GM18907 (cell line): Measurements from ENCODE around the gene TSPAN31.

ENCODE experiments used
- ATAC-seq: cut with Tn5 transposase; IDR thresholded peaks from one replicate; pipeline ENCODE4 v1.9.1; 2021; ENCODE audit warnings: mild to moderate bottlenecking, moderate library complexity; ENCODE audit not compliant: unreplicated experiment

Gene TSPAN31

DNA sequence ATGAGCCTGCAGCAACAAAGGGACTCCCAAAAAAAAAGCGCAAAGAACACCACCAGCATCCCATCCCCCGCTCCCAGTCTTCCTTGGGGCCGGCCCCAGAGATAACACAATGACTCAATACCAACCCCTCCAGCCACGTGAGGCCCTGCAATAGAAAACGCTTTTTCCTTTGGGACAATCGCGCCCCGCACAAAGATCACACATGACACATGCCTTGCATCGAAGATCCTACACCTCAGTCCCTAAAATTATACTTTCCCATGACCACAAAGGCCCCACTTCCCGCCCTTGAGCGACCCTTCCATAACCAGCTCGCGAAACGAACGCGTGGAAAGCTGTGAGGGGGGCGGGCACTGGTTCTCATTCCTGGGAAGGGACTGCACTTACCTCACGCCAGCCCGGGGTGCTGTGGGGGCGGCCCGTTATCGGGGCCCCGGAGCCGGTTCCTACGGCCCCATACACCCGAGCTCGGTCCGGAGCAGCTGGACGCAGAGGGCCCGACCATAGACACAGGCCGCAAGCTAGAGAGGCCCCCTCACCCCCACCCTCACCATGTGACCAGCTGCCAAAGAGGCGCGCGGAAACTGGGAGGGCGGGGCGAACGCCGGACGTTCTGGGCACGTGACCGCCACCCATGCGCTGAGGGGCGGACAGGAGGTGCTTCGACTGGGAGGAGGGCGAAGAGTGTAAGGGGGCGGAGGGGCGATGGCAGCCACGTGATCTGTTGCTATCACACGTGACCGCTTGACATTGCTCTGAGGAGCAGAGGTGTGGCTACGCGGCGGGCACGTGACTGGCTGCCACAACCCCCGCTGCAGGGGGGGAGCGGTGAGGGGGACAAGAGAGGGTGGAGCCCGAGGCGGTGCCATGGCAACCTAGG is 7.2 kb downstream of the TSPAN31 start, which contains the start of gene CDK4:
CDK4 (minus strand) TSS at position 523 of the 880 bp plus-strand sequence. CDS start 593 bp downstream, outside the sequence.
- peak; percentile 75 for ATAC-seq

DNA sequence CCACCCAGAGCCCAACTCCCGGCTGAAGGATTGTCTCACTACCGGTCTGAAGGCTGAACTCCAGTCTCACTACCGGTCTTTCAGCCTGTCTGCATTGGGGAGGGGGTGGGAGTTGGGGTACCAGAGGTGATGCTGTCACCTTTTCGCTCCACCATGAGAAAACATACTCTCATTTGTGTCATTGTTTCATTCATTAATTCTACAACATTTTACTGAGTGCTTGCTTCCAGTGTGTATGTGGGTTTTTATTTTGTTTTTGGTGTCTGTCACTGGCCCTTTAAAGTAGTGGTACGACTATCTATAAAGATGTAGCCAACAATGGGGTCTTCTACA is 7.8 kb downstream of the TSPAN31 start:
- ATAC-seq = no peak

- ATAC-seq = no peak
Measured at GRCh38 chr12:57753756-57754337, 9.0 kb downstream of the TSPAN31 start.

GRCh38 chr12:57754411-57755193 is 9.8 kb downstream of the TSPAN31 start, which contains the start of gene MARCHF9:
Gene MARCHF9, plus strand, starts transcription at chr12:57755103. Its CDS starts 426 bp downstream, at chr12:57755529.
- ATAC-seq = peak; percentile 48

DNA sequence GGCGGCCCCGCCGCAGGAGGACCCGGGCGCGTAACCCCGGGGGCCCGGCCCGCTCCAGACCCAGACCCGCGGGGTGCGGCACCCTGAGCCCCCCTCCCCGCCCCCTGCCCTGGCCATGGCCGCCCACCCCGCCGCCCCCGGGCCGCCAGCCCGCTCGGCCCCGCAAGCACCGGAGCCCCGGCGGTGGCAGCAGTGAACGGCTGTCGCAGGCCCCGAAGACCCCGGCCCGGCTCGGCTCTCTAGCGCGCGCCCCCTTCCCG is 10.3 kb downstream of the TSPAN31 start:
- no peak for ATAC-seq

DNA sequence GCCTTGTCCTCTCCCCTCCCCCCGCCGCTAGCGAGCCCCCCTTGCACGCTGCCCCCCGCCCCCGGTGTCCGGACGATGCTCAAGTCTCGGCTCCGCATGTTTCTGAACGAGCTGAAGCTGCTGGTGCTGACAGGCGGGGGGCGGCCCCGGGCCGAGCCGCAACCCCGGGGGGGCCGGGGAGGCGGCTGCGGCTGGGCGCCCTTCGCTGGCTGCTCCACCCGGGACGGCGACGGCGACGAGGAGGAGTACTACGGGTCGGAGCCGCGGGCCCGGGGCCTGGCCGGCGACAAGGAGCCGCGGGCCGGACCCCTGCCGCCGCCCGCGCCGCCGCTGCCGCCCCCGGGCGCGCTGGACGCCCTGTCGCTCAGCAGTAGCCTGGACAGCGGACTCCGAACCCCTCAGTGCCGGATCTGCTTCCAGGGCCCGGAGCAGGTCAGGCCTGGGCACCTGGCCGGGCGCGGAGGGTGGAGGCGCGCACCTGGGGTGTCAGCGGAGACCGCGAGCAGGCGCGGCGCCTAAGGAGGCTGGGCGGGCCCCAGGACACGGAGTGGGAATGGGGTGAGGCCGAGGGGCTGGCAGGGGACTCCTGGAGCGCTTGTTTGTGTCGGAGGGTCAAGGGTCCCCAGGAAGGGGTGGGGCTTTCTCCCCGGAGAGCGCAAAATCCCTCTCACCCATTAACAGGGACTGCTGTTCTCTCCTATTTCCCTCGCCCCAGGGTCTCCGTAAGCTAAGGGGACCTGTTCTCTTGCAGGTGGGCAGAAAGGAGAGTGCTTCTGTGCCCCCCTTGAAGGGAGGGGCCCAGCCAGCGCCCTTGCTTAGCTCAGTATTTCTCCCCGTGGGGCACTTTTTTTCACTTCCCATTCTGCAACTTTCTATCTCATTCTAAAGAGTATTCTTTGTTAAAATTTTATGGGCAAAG is 10.9 kb downstream of the TSPAN31 start:
- no peak for ATAC-seq

DNA sequence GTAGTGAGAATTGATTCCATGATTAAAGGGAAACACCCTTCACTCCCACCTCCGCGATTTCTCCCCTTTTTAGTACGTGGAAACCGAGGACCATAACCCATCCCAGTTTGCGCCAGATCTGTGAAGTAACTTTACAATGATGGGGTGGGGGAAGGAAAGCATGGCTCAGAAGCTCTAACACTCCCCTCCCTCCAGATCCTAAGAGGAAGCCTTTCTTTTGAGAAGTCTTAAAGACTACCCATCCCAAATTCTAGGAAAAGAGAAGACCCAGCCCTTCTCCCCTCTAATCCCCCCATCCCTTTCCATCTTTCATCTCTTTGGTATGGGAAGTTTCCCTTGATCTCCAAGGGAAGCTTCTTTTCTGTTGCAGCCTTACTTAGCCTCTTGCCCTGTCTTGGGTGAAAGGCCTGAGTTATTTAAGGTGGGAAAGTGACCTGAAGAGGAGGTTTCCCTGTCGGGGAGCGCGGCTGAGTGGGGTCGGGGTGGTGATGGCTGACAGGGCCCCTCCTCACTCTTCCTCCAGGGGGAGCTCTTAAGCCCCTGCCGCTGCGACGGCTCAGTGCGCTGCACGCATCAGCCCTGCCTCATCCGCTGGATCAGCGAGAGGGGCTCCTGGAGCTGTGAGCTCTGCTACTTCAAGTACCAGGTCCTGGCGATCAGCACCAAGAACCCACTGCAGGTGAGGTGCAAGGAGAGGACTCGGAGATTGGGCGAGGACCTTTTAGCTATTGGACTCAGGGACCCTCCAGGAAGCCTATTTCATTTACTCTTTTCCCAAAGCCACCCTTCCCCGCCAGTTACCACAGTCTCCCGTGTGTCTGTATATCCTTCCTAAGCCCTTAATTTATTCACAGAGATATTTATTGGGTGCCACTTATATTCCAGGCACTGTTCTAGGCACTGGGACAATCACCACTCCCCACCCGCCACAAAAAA is 11.8 kb downstream of the TSPAN31 start:
- no peak for ATAC-seq

DNA sequence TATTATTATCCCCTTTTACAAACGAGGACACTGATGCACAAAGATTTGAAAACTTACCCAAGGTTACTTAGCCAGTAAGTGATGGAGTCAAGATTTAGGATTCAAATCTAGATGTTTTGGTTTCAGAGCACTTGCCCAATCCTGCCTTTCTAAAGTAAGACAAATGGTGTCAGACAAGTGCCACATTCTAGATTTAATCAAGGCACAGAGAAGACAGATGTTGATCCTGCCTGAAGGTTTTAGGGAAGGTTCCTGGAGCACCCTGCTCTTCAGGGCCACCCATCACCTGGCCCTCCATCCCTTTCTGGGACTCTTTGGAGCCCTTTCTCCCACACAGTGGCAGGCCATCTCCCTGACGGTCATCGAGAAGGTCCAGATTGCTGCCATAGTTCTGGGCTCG is 12.9 kb downstream of the TSPAN31 start:
- no peak for ATAC-seq

DNA sequence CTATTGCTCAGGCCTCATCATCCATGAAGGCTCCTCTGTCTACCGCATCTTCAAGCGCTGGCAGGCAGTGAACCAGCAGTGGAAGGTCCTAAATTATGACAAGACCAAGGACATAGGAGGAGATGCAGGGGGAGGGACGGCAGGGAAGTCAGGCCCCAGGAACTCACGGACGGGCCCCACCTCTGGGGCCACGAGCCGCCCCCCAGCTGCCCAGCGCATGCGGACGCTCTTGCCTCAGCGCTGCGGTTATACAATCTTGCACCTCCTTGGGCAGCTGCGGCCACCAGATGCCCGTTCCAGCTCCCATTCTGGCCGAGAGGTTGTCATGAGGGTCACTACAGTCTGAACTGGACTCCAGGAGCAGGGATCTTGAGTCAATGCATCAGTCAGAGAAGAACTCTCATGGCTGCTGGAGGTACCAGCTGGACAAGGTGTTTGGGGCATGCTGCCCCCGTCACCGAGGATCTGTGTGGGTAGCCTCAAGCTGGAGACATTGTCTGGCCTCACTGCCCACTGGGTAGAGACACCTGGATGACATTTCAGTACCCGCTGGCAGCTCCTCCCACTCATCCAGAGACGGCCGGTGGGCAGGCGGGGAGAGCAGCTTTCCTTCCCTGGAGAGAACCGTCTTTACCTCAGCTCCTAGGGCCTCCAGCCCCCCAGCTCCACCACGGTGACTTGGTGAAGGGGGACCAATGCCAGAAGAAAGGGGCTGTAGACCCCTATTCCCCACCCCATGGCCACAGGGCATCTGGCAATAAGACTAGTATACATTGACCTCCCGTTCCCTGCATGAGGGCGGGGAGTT is 13.9 kb downstream of the TSPAN31 start:
- ATAC-seq = no peak

DNA sequence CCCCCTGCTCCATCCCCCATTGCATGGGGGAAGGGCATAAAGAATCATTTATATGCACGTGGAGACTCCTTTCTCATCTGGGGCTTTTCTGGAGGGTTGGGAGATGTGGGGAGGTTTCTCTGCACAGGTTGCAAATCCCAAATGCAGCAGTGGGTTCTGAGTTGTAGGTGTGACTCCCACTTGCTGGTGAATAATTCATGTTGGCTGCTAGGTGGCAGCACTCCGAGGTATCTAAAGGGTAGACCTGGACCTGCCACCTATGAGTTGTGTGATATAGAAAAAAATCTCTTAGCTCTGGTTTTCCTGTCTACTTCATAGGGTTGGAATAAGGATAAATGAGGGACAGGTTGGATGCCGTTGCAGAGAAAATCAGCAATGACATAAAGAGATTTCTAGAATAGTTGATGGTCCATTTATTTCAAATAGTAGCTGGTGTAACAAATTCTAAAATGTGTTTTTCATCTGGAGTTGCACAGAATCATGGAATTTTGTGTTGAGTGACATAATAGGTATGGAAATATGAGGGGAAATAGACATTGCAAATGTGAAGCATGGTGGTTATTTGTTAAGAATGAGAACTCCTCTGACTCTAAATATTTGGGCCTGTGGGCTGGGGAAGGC is 14.6 kb downstream of the TSPAN31 start:
- ATAC-seq = no peak

- ATAC-seq = no peak
Measured at GRCh38 chr12:57760347-57760982, 15.6 kb downstream of the TSPAN31 start.

DNA sequence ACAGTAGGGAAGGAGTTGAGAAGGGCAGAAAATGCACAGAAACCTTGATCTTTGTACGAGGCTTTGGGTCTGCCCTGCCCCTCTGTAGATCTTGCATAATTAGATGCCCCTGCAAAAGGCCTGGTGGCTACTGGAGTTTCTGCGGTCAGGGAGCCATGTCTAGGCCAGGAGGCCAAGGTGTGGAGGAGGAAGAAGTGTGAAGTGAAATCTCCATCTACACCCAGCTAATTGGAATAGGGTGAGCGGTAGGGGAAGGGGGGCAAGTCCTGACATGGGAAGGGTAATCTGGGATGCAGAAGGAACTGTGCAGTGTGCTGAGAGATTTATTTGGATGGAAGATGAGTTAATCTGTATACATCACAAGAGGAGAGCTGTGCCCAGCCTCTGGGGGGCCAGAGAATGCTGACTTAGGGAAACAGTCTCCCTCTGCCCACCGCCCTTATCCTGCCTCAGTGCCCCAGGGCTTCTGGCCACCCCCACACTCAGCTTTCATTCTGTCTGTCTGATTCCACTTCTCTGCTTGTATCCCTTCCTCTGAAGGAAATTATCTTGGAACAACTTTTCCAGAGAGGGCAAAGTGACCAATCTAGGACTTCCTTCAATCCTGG is 16.7 kb downstream of the TSPAN31 start:
- no peak for ATAC-seq

GRCh38 chr12:57762463-57762862 is 17.6 kb downstream of the TSPAN31 start:
- ATAC-seq = no peak

GRCh38 chr12:57763881-57764661 is 19.2 kb downstream of the TSPAN31 start:
- no peak for ATAC-seq

GRCh38 chr12:57764662-57765002 is 19.8 kb downstream of the TSPAN31 start:
- no peak for ATAC-seq

- ATAC-seq = peak; percentile 60
Measured at GRCh38 chr12:57765003-57765697, 20.3 kb downstream of the TSPAN31 start.
